Measurements from ENCODE around the gene NIPA2. TPM values are rescaled to one million over a fixed set of nuclear protein-coding genes. Genes with fewer than 3 reads are reported as not detected.

NIPA2 gene
- total RNA-seq, 1 experiment from 2014 or later, result 77.9 TPM

DNA sequence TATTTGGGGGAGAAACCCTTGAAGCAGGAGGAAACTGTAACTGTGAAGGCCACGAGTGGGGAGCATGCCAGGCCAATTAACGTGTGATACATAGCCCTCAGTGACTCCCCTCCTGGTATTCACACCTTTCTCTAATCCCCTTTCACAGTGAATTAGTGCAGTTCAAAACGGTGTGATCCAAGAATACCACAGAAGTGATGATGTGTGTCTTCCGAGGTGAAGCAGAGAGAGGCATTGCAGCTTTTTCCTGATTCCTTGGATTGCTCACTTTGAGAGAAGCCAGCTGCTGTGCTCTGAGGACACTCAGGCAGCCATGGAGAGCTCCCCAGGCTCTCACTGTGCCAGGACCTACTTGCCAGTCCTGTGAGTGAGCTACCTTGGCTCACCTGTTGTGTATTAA is 17.3 kb downstream of the NIPA2 start:
- Histone ChIP-seq H3K79me2 (ENCODE audit: insufficient read depth, low read length) (no peaks in the 10 kb centered on the region), H2BK20ac (ENCODE audit: low read depth, low read length, poor library complexity, severe bottlenecking) (no peak overlapping the region), H2BK15ac (ENCODE audit: low read depth, low read length) (no peak overlapping the region), H3K18ac (ENCODE audit: insufficient read length, low read depth, low read length) (no peak overlapping the region), H2BK12ac (ENCODE audit: insufficient read length, low read depth, low read length) (no peak overlapping the region), H4K91ac (ENCODE audit: insufficient read length, low read depth, low read length) (no peak overlapping the region), H2AK5ac (ENCODE audit: insufficient read length, low read length) (no peak overlapping the region), H2AFZ (ENCODE audit: low read length) (no peak overlapping the region), H3K9ac (ENCODE audit: extremely low read depth, insufficient read length, low read length) (no peak overlapping the region), H4K8ac (replicated peaks; ENCODE audit: insufficient read length, low read depth, low read length) (no peak overlapping the region), H4K20me1 (ENCODE audit: control insufficient read depth, insufficient read depth, insufficient read length) (no peaks in the 10 kb centered on the region), H3K4me2 (ENCODE audit: insufficient read depth, insufficient read length, low read length) (no peak overlapping the region), H3K79me1 (ENCODE audit: insufficient read depth, low read depth, low read length, poor library complexity, severe bottlenecking) (no peaks in the 10 kb centered on the region), H3K56ac (ENCODE audit: insufficient read length, low read depth, low read length) (no peak overlapping the region), H3K4ac (ENCODE audit: low read depth, low read length) (no peak overlapping the region), H4K5ac (ENCODE audit: insufficient read length, low read depth, low read length) (no peak overlapping the region), H3K23ac (ENCODE audit: insufficient read length, low read depth, low read length) (no peak overlapping the region), H2BK120ac (ENCODE audit: low read depth, low read length, poor library complexity, severe bottlenecking) (no peak overlapping the region), H3K23me2 (ENCODE audit: insufficient read length, low read depth, low read length, poor library complexity, severe bottlenecking) (no peaks in the 10 kb centered on the region), H3K14ac (ENCODE audit: insufficient read depth, low read length) (no peak overlapping the region), H3K27ac (ENCODE audit: insufficient read length, low read depth, low read length) (no peak overlapping the region), H2BK5ac (ENCODE audit: insufficient read length, low read length) (no peak overlapping the region), H3K4me1 (ENCODE audit: insufficient read depth, low read length) (no peaks in the 10 kb centered on the region), H3T11ph (ENCODE audit: low read length) (no peak overlapping the region), H3K27me3 (ENCODE audit: insufficient read depth, low read length) (no peaks in the 10 kb centered on the region), H3K9me3 (ENCODE audit: control insufficient read depth, low read depth, low read length) (no peaks in the 10 kb centered on the region)
- peak overlapping the region in 1 of 3 experiments; percentile 14; a peak in 1 of 7 replicates for H3K27ac Mint-ChIP-seq
- H3K4me1 Mint-ChIP-seq, result no peaks in the 10 kb centered on the region
- TF ChIP-seq, protein P1, sequence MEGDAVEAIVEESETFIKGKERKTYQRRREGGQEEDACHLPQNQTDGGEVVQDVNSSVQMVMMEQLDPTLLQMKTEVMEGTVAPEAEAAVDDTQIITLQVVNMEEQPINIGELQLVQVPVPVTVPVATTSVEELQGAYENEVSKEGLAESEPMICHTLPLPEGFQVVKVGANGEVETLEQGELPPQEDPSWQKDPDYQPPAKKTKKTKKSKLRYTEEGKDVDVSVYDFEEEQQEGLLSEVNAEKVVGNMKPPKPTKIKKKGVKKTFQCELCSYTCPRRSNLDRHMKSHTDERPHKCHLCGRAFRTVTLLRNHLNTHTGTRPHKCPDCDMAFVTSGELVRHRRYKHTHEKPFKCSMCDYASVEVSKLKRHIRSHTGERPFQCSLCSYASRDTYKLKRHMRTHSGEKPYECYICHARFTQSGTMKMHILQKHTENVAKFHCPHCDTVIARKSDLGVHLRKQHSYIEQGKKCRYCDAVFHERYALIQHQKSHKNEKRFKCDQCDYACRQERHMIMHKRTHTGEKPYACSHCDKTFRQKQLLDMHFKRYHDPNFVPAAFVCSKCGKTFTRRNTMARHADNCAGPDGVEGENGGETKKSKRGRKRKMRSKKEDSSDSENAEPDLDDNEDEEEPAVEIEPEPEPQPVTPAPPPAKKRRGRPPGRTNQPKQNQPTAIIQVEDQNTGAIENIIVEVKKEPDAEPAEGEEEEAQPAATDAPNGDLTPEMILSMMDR (conservative IDR thresholded peaks at IDR 0.05), result no peak
- no peaks in the 10 kb centered on the region for H3K9me3 Mint-ChIP-seq
- H3K36me3 Mint-ChIP-seq (ENCODE audit: insufficient read depth in 1 of 3, low read depth in 3 of 3), result peaks cover 47 to 78% (median 62%) of the 10 kb centered on the region in 3 experiments
- WGBS (ENCODE audit: extremely low coverage, insufficient read length, low lambda C conversion rate), result no CpG with 5 or more reads among the region's 4 CpGs
- H3K4me3 Mint-ChIP-seq, result no peak overlapping the region
- no peaks in the 10 kb centered on the region for H3K27me3 Mint-ChIP-seq (ENCODE audit: low read depth)
- no peak for DNase-seq

Measured in H9 (cell line).